Nephron progenitor cell (in vitro differentiated cells): Measurements from ENCODE around the gene SCD5.
A peak's percentile ranks its signal among the peaks of the same experiment; 100 is the strongest.

Source experiments
- DNase-seq: peaks from one replicate; pipeline ENCODE4 v3.0.0; 2021
- H3K27ac Mint-ChIP-seq: 2 replicates; pipeline ENCODE4 v1.8.0; 2021; ENCODE audit warnings: mild to moderate bottlenecking, moderate library complexity, mixed read lengths
- H3K27me3 Mint-ChIP-seq: 2 replicates; pipeline ENCODE4 v1.8.0; 2021; ENCODE audit warnings: mild to moderate bottlenecking, low read depth, mixed read lengths; ENCODE audit not compliant: poor library complexity
- H3K36me3 Mint-ChIP-seq: 2 replicates; pipeline ENCODE4 v1.8.0; 2021; ENCODE audit warnings: low read depth, mixed read lengths
- H3K4me1 Mint-ChIP-seq: 2 replicates; pipeline ENCODE4 v1.8.0; 2021; ENCODE audit warnings: mixed read lengths
- H3K4me3 Mint-ChIP-seq: 2 replicates; pipeline ENCODE4 v1.8.0; 2021; ENCODE audit warnings: mild to moderate bottlenecking, moderate library complexity, mixed read lengths
- H3K9me3 Mint-ChIP-seq: 2 replicates; pipeline ENCODE4 v1.8.0; 2021; ENCODE audit warnings: mild to moderate bottlenecking, moderate library complexity, mixed read lengths
- TF ChIP-seq, protein P1 (sequence below): fragments of 200-600 bp; sonication (generic); IDR thresholded peaks from 2 replicates; pipeline ENCODE4 v1.5.0; 2021; ENCODE audit warnings: antibody characterized with exemption

The SCD5 gene

DNA sequence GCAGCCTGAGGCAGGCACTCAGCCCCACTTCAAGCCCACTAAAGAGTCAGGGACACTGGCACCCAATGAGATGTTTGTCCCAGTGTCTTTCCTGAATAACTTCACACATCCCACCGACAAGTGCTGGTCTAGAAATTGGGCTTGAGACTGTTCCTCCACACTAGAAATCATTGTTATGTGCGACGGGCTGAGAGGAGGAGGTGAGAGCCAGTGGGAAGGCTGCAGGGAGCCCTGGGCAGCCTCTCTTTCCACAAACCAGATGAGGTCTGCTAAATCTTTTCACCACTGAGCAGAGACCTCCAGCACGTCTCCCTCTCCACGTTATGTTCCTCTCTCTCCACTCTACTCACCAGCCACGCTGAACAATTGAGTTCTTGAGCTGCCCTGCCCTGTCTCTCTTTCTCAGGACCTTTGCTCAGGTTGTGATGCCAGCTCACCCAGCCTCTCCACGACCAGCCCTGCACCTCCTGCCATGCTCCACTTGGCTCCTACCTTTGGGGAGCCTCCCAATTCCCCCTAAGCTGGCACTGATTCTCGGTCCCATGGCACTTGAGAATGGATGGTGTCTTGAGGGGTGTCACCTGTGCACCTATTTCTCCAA is 8.4 kb downstream of the SCD5 start:
- H3K4me1 Mint-ChIP-seq: peaks cover 17% of the 10 kb centered on the region
- no peaks in the 10 kb centered on the region for H3K9me3 Mint-ChIP-seq
- peaks cover 46% of the 10 kb centered on the region for H3K27me3 Mint-ChIP-seq
- peak overlapping the region; percentile 10 for H3K27ac Mint-ChIP-seq
- TF ChIP-seq, protein P1, sequence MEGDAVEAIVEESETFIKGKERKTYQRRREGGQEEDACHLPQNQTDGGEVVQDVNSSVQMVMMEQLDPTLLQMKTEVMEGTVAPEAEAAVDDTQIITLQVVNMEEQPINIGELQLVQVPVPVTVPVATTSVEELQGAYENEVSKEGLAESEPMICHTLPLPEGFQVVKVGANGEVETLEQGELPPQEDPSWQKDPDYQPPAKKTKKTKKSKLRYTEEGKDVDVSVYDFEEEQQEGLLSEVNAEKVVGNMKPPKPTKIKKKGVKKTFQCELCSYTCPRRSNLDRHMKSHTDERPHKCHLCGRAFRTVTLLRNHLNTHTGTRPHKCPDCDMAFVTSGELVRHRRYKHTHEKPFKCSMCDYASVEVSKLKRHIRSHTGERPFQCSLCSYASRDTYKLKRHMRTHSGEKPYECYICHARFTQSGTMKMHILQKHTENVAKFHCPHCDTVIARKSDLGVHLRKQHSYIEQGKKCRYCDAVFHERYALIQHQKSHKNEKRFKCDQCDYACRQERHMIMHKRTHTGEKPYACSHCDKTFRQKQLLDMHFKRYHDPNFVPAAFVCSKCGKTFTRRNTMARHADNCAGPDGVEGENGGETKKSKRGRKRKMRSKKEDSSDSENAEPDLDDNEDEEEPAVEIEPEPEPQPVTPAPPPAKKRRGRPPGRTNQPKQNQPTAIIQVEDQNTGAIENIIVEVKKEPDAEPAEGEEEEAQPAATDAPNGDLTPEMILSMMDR: no peak
- no peak overlapping the region for H3K4me3 Mint-ChIP-seq
- H3K36me3 Mint-ChIP-seq: peaks cover 16% of the 10 kb centered on the region
- no peak for DNase-seq

DNA sequence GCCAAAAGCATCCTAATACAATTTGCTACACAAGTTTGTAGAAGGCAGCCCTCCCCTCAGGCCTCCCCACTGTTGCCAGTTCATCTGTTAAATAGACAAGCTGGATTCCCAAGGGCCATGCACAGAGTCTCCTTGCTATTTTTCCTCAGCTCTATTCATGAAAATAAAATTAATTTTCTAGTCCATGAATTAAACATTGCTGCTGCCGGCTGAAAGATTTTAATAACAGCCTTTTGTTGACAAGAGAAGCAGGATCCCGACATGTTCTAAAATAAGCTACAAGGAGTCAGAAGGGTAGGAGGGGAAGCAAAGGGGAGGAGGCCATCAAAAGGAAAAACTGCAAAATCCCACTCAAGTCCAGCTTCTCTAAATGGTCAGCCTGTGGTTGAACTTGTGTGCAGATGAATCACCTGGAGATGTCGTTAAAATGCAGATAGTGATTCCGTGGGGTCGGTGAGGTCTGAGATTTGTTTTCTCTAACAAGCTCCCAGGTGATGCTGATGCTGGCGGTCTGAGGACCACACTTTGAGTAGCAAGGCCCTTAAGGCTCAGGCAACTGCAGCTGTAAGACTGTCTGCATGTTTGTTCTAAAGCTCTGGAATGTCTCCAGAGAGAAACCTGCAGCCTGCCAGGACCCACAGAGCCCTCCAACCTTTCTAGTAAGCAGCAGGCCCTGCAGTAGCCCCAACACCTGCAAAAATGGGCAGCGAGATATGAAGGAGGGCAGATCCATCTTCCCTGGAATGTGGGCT is 9.4 kb downstream of the SCD5 start:
- TF ChIP-seq, protein P1: no peak
- peaks cover 39% of the 10 kb centered on the region for H3K27me3 Mint-ChIP-seq
- no peak overlapping the region for H3K27ac Mint-ChIP-seq
- no peak overlapping the region for H3K4me3 Mint-ChIP-seq
- DNase-seq: no peak
- H3K9me3 Mint-ChIP-seq: no peaks in the 10 kb centered on the region
- H3K4me1 Mint-ChIP-seq: peaks cover 26% of the 10 kb centered on the region
- peaks cover 11% of the 10 kb centered on the region for H3K36me3 Mint-ChIP-seq

DNA sequence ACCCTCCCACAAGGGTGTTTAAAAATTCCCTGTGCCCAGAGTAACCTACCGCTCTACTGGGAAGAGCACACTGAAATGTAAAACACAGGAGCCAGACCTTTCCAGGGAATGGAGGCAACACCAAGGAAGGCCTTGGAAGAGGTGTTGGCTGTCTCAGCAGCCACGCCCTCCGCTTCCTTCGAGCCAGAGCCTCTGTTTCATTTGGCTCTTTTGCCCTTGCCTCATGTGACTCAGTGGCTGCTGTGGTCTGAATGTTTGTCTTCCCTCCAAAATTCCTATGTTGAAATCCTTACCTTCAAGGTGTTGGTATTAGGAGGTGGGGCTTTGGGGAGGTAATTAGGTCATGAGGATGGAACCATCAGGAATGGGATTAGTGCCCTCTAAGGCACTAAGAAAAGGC is 11.3 kb downstream of the SCD5 start:
- H3K36me3 Mint-ChIP-seq: peaks cover 11% of the 10 kb centered on the region
- no peak overlapping the region for H3K27ac Mint-ChIP-seq
- no peak for DNase-seq
- H3K9me3 Mint-ChIP-seq: no peaks in the 10 kb centered on the region
- TF ChIP-seq, protein P1: no peak
- H3K4me1 Mint-ChIP-seq: peaks cover 31% of the 10 kb centered on the region
- no peak overlapping the region for H3K4me3 Mint-ChIP-seq
- H3K27me3 Mint-ChIP-seq: peaks cover 26% of the 10 kb centered on the region

DNA sequence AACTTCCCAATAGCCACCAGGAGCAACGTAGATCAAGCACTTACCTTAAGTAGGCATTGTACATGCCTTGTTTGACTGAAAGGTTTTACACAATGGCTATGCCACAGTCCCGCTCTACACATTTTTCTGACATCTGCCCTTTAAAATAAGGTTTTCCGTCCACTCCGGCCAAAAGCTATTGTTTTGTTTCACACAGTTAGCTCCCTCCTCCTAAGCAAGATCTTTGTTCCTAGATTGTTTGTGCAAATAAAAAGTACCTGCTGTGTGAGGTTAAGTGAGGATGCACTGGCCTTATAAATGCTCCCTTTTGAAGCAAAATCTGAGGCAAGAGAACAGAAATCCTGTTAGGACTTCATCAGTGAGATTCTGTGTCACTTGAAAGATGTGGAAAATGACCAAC is 11.8 kb downstream of the SCD5 start:
- peaks cover 36% of the 10 kb centered on the region for H3K4me1 Mint-ChIP-seq
- H3K9me3 Mint-ChIP-seq: no peaks in the 10 kb centered on the region
- H3K4me3 Mint-ChIP-seq: no peak overlapping the region
- H3K27me3 Mint-ChIP-seq: peaks cover 24% of the 10 kb centered on the region
- TF ChIP-seq, protein P1: no peak
- H3K36me3 Mint-ChIP-seq: peaks cover 11% of the 10 kb centered on the region
- no peak for DNase-seq
- H3K27ac Mint-ChIP-seq: no peak overlapping the region

DNA sequence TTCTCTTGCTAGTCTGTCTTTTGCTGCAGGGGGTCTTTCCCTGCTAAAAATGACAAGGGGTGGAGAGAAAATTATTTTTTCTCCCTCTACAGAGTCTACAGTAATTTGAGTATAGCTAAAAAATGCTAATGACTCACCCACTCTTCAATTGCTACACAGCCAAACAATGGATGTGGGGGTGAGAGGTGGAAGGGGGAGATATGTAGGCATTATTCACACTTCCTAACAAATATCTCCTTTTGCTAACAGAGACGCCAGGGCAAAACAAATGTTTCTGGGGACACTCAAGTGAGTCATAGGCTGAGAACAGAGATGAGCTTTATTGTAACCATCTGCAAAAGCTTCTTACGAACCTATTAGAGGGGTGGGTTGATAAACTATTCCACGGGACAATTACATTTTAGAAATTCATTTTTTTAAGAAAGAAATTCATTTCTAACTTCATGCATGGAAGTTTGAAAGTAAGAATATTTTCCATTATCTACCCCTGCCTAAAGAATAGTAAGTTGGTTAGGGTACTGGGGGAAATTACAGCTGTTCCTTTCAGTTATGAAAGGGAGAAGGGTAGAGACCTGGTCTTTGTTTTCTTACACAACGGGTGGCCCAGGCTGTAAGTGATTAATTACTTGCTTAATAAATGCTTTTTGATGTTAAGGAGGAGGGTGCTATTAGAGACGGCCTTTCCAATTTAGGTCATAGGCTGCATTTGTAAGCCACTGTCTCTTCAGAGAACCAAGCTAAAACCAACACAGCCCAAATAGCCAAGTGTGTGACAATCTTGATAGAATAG is 12.8 kb downstream of the SCD5 start:
- no peak for DNase-seq
- H3K27me3 Mint-ChIP-seq: peaks cover 19% of the 10 kb centered on the region
- peaks cover 37% of the 10 kb centered on the region for H3K4me1 Mint-ChIP-seq
- TF ChIP-seq, protein P1: no peak
- H3K4me3 Mint-ChIP-seq: no peak overlapping the region
- peaks cover 11% of the 10 kb centered on the region for H3K36me3 Mint-ChIP-seq
- H3K9me3 Mint-ChIP-seq: no peaks in the 10 kb centered on the region
- peak overlapping the region; percentile 64 for H3K27ac Mint-ChIP-seq
